CD14-positive monocyte (primary cell): ENCODE data around the gene SLC44A2. TPM values are rescaled to one million over a fixed set of nuclear protein-coding genes. Genes with fewer than 3 reads are reported as not detected.

Source experiments
- DNase-seq, 3 donors: peaks; one replicate each; pipeline ENCODE4 v3.0.0-alpha.2; 2011 to 2022
- H2AFZ ChIP-seq: 2 replicates; pipeline ENCODE4 v1.6.0; 2012; ENCODE audit warnings: mild to moderate bottlenecking, low read depth, low read length, inconsistent platforms; ENCODE audit not compliant: insufficient read depth, poor library complexity, severe bottlenecking
- H3K27ac ChIP-seq, 2 donors: 1 replicate in 1 of 2; 2 replicates in 1 of 2; pipeline ENCODE4 v1.5.1; 2012 to 2013; ENCODE audit warnings: low read length in 2 of 2, control low read depth in 1 of 2, inconsistent platforms in 1 of 2, low read depth in 1 of 2, mild to moderate bottlenecking in 1 of 2
- H3K27me3 ChIP-seq, 2 donors: one replicate each; pipeline versions ENCODE4 v1.6.0 to v1.6.1; 2011 to 2013; ENCODE audit warnings: low read length in 2 of 2; ENCODE audit not compliant: control insufficient read depth in 2 of 2, insufficient read depth in 2 of 2
- H3K36me3 ChIP-seq, 2 donors: replicated peaks in 1 of 2; 1 replicate in 1 of 2; 2 replicates in 1 of 2; pipeline versions ENCODE4 v1.5.1 to v1.6.1; 2012 to 2013; ENCODE audit warnings: low read length in 2 of 2, control low read depth in 1 of 2, inconsistent platforms in 1 of 2, mild to moderate bottlenecking in 1 of 2; ENCODE audit not compliant: insufficient read depth in 2 of 2, control insufficient read depth in 1 of 2
- H3K4me1 ChIP-seq, 2 donors: 1 replicate in 1 of 2; 2 replicates in 1 of 2; pipeline versions ENCODE4 v1.5.1 to v1.6.1; 2012 to 2013; ENCODE audit warnings: low read length in 2 of 2, control low read depth in 1 of 2, inconsistent platforms in 1 of 2, mild to moderate bottlenecking in 1 of 2, moderate library complexity in 1 of 2; ENCODE audit not compliant: insufficient read depth in 2 of 2, control insufficient read depth in 1 of 2
- H3K4me2 ChIP-seq: replicated peaks from 2 replicates; pipeline ENCODE3; 2012; ENCODE audit warnings: low read length, moderate library complexity, mild to moderate bottlenecking; ENCODE audit not compliant: poor library complexity, severe bottlenecking; ENCODE audit errors: extremely low read depth
- H3K4me3 ChIP-seq, 3 experiments: fragments of 200-600 bp in 1 of 3; sonication (generic) in 1 of 3; replicated peaks in 1 of 3; 1 replicate in 2 of 3; 2 replicates in 1 of 3; pipeline ENCODE4 v1.5.1; 2011 to 2013; ENCODE audit warnings: low read length in 3 of 3, mild to moderate bottlenecking in 3 of 3, control low read depth in 2 of 3, low read depth in 2 of 3, inconsistent platforms in 1 of 3, moderate library complexity in 1 of 3
- H3K79me2 ChIP-seq: 2 replicates; pipeline ENCODE4 v1.6.0; 2012; ENCODE audit warnings: mild to moderate bottlenecking, control low read depth, inconsistent platforms, low read length, moderate library complexity; ENCODE audit not compliant: insufficient read depth
- H3K9ac ChIP-seq: 2 replicates; pipeline ENCODE4 v1.6.0; 2017; ENCODE audit warnings: low read length, mild to moderate bottlenecking; ENCODE audit not compliant: insufficient read depth, poor library complexity, severe bottlenecking
- H3K9me3 ChIP-seq, 2 donors: replicated peaks in 1 of 2; 1 replicate in 1 of 2; 2 replicates in 1 of 2; pipeline versions ENCODE4 v1.5.1 to v1.6.1; 2012 to 2013; ENCODE audit warnings: low read length in 2 of 2, control low read depth in 1 of 2; ENCODE audit not compliant: control insufficient read depth in 1 of 2, insufficient read depth in 1 of 2
- H4K20me1 ChIP-seq: 2 replicates; pipeline ENCODE4 v1.6.0; 2012; ENCODE audit warnings: mild to moderate bottlenecking, low read length, control low read depth, moderate library complexity; ENCODE audit not compliant: insufficient read depth
- H3K27ac Mint-ChIP-seq, 7 donors: one replicate each; pipeline ENCODE4 v1.8.0; 2020; ENCODE audit warnings: mild to moderate bottlenecking in 7 of 7, mixed read lengths in 7 of 7, moderate library complexity in 6 of 7, inconsistent platforms in 2 of 7
- H3K27me3 Mint-ChIP-seq, 3 donors: one replicate each; pipeline ENCODE4 v1.8.0; 2021 to 2022; ENCODE audit warnings: low read depth in 3 of 3, mild to moderate bottlenecking in 3 of 3, mixed read lengths in 3 of 3, moderate library complexity in 3 of 3, inconsistent platforms in 1 of 3
- H3K36me3 Mint-ChIP-seq, 2 donors: one replicate each; pipeline ENCODE4 v1.8.0; 2020; ENCODE audit warnings: mixed read lengths in 2 of 2, inconsistent platforms in 1 of 2, mild to moderate bottlenecking in 1 of 2
- H3K4me1 Mint-ChIP-seq: one replicate; pipeline ENCODE4 v1.8.0; 2020; ENCODE audit warnings: mild to moderate bottlenecking, mixed read lengths
- H3K4me3 Mint-ChIP-seq, 2 donors: one replicate each; pipeline ENCODE4 v1.8.0; 2020; ENCODE audit warnings: mild to moderate bottlenecking in 2 of 2, mixed read lengths in 2 of 2, moderate library complexity in 1 of 2
- H3K9me3 Mint-ChIP-seq, 7 donors: one replicate each; pipeline ENCODE4 v1.8.0; 2020 to 2022; ENCODE audit warnings: mixed read lengths in 7 of 7, mild to moderate bottlenecking in 6 of 7, moderate library complexity in 6 of 7, inconsistent platforms in 2 of 7
- CTCF ChIP-seq: fragments of 200-600 bp; IDR thresholded peaks from one replicate; pipeline ENCODE4 v1.8.0; 2022; ENCODE audit warnings: antibody characterized with exemption, mild to moderate bottlenecking
- whole genome bisulfite sequencing: methylation state at CpG from one replicate; pipeline ENCODE4 v1.1.5; 2013; ENCODE audit warnings: missing lambda C conversion rate; ENCODE audit not compliant: insufficient coverage; 5-methylcytosine and 5-hydroxymethylcytosine counted together
- intact Hi-C, 2 donors: fragments of 100-400 bp; cut with micrococcal nuclease; formaldehyde crosslinking; loops; one replicate each; pipeline versions ENCODE4 v1.15.0 to v1.15.1; 2023
- polyA plus RNA-seq, 3 donors: library from polyadenylated mRNA; depleted of rRNA in 1 of 3; unstranded in 2 of 3; stranded (reverse) in 1 of 3; fragments of 300-500 nt in 2 of 3; fragments of >200 nt in 1 of 3; fragmentation: Illumina TruSeq in 2 of 3; gene quantifications; 1 replicate in 2 of 3; 2 replicates in 1 of 3; pipeline ENCODE4 v1.2.3, GENCODE V29; 2012 to 2021

Gene SLC44A2
- polyA plus RNA-seq, 3 donors = 43.5 to 95.9 (median 69.4) TPM

DNA sequence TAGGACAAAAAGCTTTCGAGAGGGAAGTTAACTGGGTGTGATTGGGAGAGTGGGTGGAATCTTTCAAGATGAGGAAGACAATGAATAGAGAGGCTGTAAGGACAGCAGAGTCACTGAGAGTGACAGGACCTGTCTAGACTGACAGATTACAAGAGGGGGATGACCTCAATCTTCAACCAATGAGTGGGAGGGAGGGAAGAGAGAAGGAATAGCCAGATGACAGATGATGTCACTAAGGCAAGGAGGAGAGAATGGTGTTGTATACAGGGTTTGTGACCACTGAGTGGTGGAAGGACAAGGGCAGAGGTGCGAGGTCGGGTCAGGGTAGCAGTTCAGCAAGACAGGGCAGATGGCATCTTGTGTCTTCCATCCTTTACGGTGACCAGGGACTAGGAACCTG, 23.0 kb downstream of the SLC44A2 start:
- Mint-ChIP-seq H3K4me3 (no peak overlapping the region), H3K4me1 (peaks cover 34% of the 10 kb centered on the region), H3K27ac (peak overlapping the region in 1 of 7 donors; percentile 77), H3K9me3 (peaks cover 0 to 3% (median 0%) of the 10 kb centered on the region in 7 donors), H3K36me3 (peaks cover 8 to 9% of the 10 kb centered on the region in 2 donors), H3K27me3 (peaks cover 2 to 14% (median 11%) of the 10 kb centered on the region in 3 donors)
- Histone ChIP-seq H3K4me3 (no peak overlapping the region), H3K4me1 (peaks cover 20 to 25% of the 10 kb centered on the region in 2 donors), H4K20me1 (peaks cover 10% of the 10 kb centered on the region), H3K9me3 (no peaks in the 10 kb centered on the region), H3K79me2 (peaks cover 4% of the 10 kb centered on the region), H3K9ac (no peak overlapping the region), H2AFZ (no peak overlapping the region), H3K36me3 (peaks cover 2 to 4% of the 10 kb centered on the region in 2 donors), H3K27me3 (peaks cover 0 to 7% of the 10 kb centered on the region in 2 donors), H3K27ac (no peak overlapping the region), H3K4me2 (no peak overlapping the region)
- 94% methylated on average over 3 of the region's 4 CpGs for WGBS
- no peak for TF ChIP-seq CTCF
- peak; percentile 21 to 49 (median 35) for DNase-seq
- intact Hi-C loops = no loop called here

GRCh38 chr19:10651851-10652250, 26.5 kb downstream of the SLC44A2 start:
- H3K27ac ChIP-seq = peak overlapping the region in 1 of 2 donors; percentile 95
- peak overlapping the region in 1 of 3 experiments; percentile 90 for H3K4me3 ChIP-seq
- H3K9ac ChIP-seq = no peak overlapping the region
- H4K20me1 ChIP-seq = peaks cover 22% of the 10 kb centered on the region
- H3K27me3 ChIP-seq = no peaks in the 10 kb centered on the region
- no peaks in the 10 kb centered on the region for H3K36me3 ChIP-seq
- Mint-ChIP-seq H3K27ac (peak overlapping the region in 5 of 7 donors; percentile 57 to 98 (median 98)), H3K9me3 (peaks cover 0 to 2% (median 0%) of the 10 kb centered on the region in 7 donors), H3K4me1 (peaks cover 42% of the 10 kb centered on the region), H3K36me3 (peaks cover 0 to under 1% of the 10 kb centered on the region in 2 donors), H3K27me3 (peaks cover 0 to 7% (median 1%) of the 10 kb centered on the region in 3 donors), H3K4me3 (no peak overlapping the region)
- H2AFZ ChIP-seq = no peak overlapping the region
- peaks cover 30 to 38% of the 10 kb centered on the region in 2 donors for H3K4me1 ChIP-seq
- no peaks in the 10 kb centered on the region for H3K9me3 ChIP-seq
- intact Hi-C loops = loop anchor here in 1 of 2 donors (5.0 kb wide), 1 partner anchor 85 kb away; the partner anchor contains the start of genes CDKN2D and KRI1
- WGBS = 100% methylated on average over 2 of the region's 4 CpGs
- H3K79me2 ChIP-seq = peaks cover 34% of the 10 kb centered on the region
- peak overlapping the region; percentile 22 for H3K4me2 ChIP-seq
- no peak for TF ChIP-seq CTCF
- DNase-seq = no peak
